ENCODE measurements around the gene PTH2. TPM values are rescaled to one million over a fixed set of nuclear protein-coding genes. Genes with fewer than 3 reads are reported as not detected.

The PTH2 gene
- total RNA-seq, 1 donor from 2014 or later = not detected

DNA sequence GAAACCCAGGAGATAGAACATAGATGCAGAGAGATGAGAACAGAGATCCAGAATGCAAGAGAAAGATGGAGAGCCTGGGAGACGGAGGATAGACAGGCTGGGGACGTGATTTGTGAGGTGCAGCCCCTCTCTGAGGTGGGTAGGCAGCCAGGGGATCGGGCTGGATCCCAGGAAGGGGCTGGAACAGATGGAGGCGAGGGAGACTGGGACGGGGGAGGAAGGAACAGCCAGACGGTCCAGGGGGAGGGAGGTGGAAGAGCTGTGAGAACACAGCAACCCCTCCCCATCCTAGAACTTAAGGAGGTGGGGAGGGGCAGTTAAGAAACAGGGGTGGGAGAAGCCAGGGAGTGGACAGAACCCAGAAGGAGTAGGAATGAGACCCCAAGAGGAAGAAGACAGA lies 15.0 kb upstream of the PTH2 start:
- Mint-ChIP-seq H3K4me1 (ENCODE audit: unreplicated experiment) (peaks cover 19% of the 10 kb centered on the region), H3K36me3 (ENCODE audit: unreplicated experiment) (no peaks in the 10 kb centered on the region), H3K27ac (ENCODE audit: unreplicated experiment) (no peak overlapping the region), H3K27me3 (ENCODE audit: unreplicated experiment) (peaks cover 84% of the 10 kb centered on the region), H3K4me3 (ENCODE audit: unreplicated experiment) (no peak overlapping the region), H3K9me3 (ENCODE audit: unreplicated experiment) (no peaks in the 10 kb centered on the region)
- DNase-seq (ENCODE audit: extremely low spot score, unreplicated experiment) = no peak
- no peak for TF ChIP-seq CTCF (IDR thresholded peaks at IDR 0.05)

DNA sequence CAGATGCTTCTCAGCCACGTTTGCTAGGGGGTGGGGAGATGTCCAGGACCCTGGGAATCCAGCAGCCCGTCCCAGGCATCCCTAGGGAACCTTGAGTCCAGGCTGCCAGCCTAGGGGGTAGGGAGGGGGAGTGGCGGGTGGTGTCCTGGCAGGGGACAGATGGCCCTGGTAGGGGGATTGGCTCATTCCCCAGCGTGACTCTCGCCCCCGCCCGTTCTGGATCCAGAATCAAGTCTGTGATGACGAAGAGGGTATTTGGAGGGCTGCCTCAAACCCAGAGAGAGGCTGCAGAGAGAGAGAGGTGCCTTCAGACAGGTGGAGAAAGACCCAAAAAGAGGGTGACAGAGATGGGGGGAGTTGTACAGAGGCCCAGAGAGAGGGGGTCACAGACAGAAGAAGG lies 14.0 kb upstream of the PTH2 start:
- H3K4me3 Mint-ChIP-seq (ENCODE audit: unreplicated experiment) = no peak overlapping the region
- no peaks in the 10 kb centered on the region for H3K36me3 Mint-ChIP-seq (ENCODE audit: unreplicated experiment)
- TF ChIP-seq CTCF (IDR thresholded peaks at IDR 0.05) = no peak
- H3K4me1 Mint-ChIP-seq (ENCODE audit: unreplicated experiment) = peaks cover 14% of the 10 kb centered on the region
- no peak overlapping the region for H3K27ac Mint-ChIP-seq (ENCODE audit: unreplicated experiment)
- H3K27me3 Mint-ChIP-seq (ENCODE audit: unreplicated experiment) = peaks cover 83% of the 10 kb centered on the region
- no peak for DNase-seq (ENCODE audit: extremely low spot score, unreplicated experiment)
- H3K9me3 Mint-ChIP-seq (ENCODE audit: unreplicated experiment) = no peaks in the 10 kb centered on the region

DNA sequence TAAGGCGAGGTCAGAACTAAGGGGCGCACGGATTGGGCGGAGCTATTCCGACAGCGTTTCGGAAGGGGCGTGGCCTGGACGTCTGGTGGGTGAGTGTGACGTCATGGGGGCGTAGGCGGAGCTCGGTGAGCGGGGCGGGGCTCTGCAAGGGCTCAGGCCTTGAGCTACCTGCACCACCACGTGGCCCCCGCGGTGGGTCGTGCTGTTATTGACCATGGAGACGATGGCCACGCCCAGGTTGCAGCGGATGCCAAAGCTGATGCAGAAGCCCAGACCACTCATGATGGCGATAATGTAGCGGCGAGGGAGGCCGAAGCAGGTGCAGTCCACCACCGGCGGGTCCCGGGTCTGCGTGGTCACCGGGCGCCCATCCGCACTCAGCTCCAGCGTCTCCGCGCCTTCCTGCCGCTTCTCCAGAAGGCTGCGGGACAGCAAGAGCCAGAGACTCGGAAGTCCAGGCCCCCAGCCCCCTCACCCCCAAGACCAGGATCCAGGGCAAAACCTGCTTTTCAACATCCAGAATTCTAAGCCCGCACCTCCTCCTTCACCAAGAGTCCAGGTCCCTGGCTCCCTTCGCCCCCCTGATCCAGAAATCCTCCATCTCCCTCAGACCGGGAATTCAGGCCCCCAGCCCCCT lies 13.3 kb upstream of the PTH2 start:
- H3K27ac Mint-ChIP-seq (ENCODE audit: unreplicated experiment) = no peak overlapping the region
- H3K4me1 Mint-ChIP-seq (ENCODE audit: unreplicated experiment) = peaks cover 7% of the 10 kb centered on the region
- no peaks in the 10 kb centered on the region for H3K9me3 Mint-ChIP-seq (ENCODE audit: unreplicated experiment)
- H3K4me3 Mint-ChIP-seq (ENCODE audit: unreplicated experiment) = no peak overlapping the region
- no peak for DNase-seq (ENCODE audit: extremely low spot score, unreplicated experiment)
- peaks cover 81% of the 10 kb centered on the region for H3K27me3 Mint-ChIP-seq (ENCODE audit: unreplicated experiment)
- no peak for TF ChIP-seq CTCF (IDR thresholded peaks at IDR 0.05)
- no peaks in the 10 kb centered on the region for H3K36me3 Mint-ChIP-seq (ENCODE audit: unreplicated experiment)

DNA sequence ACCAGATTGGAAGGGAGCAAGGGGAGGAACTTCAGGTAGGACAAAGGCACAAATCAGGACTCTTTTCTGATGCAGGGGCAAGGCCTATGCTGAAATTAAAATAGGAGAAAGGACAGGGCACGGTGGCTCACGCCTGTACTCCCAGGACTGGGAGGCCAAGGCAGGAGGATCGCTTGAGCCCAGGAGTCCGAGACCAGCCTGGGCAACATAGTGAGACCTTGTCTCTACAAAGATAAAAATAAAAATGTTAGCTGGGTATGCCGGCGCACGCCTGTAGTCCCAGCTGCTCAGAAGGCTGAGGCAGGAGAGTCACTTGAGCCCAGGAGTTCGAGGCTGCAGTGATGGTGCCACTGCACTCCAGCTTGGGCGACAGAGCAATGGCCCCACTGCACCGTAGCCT lies 12.4 kb upstream of the PTH2 start:
- no peak for DNase-seq (ENCODE audit: extremely low spot score, unreplicated experiment)
- Mint-ChIP-seq H3K4me3 (ENCODE audit: unreplicated experiment) (no peak overlapping the region), H3K27me3 (ENCODE audit: unreplicated experiment) (peaks cover 78% of the 10 kb centered on the region), H3K9me3 (ENCODE audit: unreplicated experiment) (no peaks in the 10 kb centered on the region), H3K36me3 (ENCODE audit: unreplicated experiment) (no peaks in the 10 kb centered on the region), H3K4me1 (ENCODE audit: unreplicated experiment) (peaks cover 3% of the 10 kb centered on the region), H3K27ac (ENCODE audit: unreplicated experiment) (no peak overlapping the region)
- no peak for TF ChIP-seq CTCF (IDR thresholded peaks at IDR 0.05)

GRCh38 chr19:49434907-49435583 lies 11.8 kb upstream of the PTH2 start:
- no peak for DNase-seq (ENCODE audit: extremely low spot score, unreplicated experiment)
- peaks cover 77% of the 10 kb centered on the region for H3K27me3 Mint-ChIP-seq (ENCODE audit: unreplicated experiment)
- TF ChIP-seq CTCF (IDR thresholded peaks at IDR 0.05) = no peak
- no peak overlapping the region for H3K4me3 Mint-ChIP-seq (ENCODE audit: unreplicated experiment)
- H3K27ac Mint-ChIP-seq (ENCODE audit: unreplicated experiment) = no peak overlapping the region
- no peaks in the 10 kb centered on the region for H3K36me3 Mint-ChIP-seq (ENCODE audit: unreplicated experiment)
- H3K4me1 Mint-ChIP-seq (ENCODE audit: unreplicated experiment) = no peaks in the 10 kb centered on the region
- no peaks in the 10 kb centered on the region for H3K9me3 Mint-ChIP-seq (ENCODE audit: unreplicated experiment)
